Erythroblast (primary cell): ENCODE results near the gene PLK2.

Experiments
- DNase-seq, 2 experiments: peaks; one replicate each; lab custom pipeline; 2025; lab: John Stamatoyannopoulos, UW
- GATA1 ChIP-seq: IDR thresholded peaks from 2 replicates; pipeline ENCODE4 v1.6.1; 2011; ENCODE audit warnings: low read depth, mild to moderate bottlenecking, control low read depth, low read length, moderate library complexity
- POLR2A ChIP-seq: IDR thresholded peaks from 2 replicates; pipeline ENCODE4 v1.6.1; 2011; ENCODE audit warnings: mild to moderate bottlenecking, low read length

PLK2 gene

DNA sequence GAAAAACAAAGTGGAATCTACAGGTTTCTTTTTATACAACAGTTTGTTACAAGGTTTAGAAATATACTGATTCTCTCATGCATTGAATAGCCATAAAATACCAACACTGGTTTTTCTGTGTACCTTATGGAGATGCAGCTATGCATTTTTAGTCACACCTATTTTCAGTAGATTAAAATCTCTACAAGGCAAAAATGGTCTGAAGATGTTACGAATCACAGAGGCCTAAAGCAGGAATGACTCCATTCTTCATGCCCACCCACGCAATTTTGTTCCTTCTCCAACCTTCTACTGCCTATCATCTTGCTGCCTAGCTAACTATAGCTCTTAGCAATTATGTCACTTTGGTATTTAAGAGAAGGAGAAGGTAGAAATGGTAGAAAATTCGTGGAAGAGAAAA is 9.9 kb downstream of the PLK2 start:
- DNase-seq: no peak

DNA sequence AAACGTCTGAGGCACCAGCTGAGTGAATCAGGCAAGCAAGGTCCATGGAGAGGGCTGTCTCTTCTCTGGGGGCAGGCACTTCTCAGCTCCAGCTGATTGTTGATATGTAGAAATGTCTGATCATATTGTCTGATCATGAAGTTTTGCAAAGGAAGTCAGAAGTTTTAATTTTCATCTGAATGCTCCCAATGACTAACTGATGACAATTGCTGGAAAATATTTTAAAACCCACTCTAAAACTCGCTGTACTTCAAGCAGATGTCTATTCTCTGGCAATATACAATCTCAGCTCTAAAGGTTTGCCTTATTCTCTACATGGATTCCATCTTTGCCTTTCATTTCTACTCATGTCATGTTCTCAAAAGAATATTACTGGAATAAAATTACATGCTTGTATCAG is 12.7 kb downstream of the PLK2 start:
- no peak for DNase-seq
- TF ChIP-seq GATA1 (no peak), POLR2A (no peak)

More for the DNA sequence above, 9.9 kb downstream of the PLK2 start:
- TF ChIP-seq POLR2A (no peak), GATA1 (no peak)

DNA sequence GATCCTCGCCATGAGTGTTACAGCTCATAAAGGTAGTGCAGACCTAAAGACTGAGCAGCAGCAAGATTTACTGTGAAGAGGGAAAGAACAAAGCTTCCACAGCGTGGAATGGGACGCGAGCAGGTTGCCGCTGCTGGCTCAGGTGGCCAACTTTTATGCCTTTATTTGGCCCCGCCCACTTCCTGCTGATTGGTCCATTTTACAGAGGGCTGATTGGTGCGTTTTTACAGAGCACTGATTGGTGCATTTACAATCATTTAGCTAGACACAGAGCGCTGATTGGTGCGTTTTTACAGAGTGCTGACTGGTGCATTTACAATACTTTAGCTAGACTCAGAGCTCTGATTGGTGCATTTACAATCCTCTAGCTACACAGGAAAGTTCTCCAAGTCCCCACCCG is 13.9 kb downstream of the PLK2 start:
- DNase-seq: peak in 1 of 2 experiments; percentile 2
- TF ChIP-seq GATA1: no peak
- no peak for TF ChIP-seq POLR2A

DNA sequence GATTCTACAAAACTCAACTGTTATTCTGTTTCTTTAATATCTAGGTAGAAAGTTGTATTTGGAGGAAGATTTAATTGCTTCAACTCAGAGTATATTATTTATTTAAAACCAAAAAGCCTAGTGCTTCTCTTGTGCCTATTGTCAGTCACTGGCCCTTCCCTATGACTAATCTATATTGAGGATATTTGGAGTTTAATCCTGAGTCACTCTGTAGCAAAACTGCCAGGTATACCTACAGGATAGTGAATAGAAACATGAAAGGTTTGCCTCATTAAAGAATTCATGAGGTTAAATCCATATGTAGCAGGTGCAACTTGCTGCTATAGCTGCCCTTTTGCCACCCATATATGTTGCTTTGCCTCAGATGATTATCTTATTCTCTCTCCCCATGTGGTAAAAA is 15.1 kb downstream of the PLK2 start:
- no peak for DNase-seq
- TF ChIP-seq GATA1 (no peak), POLR2A (no peak)

DNA sequence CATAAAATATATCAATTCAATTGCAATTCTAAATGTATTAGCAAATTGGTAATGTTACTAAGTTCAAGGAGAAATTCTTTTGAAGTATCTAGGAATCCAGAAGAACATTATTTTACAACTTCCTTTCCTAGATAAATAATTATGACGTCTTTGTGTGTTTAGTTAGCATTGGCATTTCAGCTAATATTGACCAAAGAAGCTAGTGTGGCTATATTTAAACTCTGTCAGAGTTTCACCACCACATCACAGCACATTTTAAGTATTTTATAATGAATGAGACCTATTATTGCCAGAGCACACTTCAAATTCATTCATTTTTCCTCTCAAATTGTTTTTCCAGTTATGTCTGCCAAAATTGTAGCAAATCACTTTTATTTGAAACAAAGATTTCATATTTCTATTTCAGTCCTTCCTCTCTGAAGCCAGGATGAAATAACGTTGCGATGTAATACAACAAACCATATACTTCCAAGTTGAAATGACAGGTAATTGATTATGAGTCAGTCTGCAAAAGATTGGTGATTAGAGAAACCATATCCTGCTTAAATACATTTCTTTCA is 18.9 kb downstream of the PLK2 start:
- no peak for DNase-seq
- TF ChIP-seq POLR2A: no peak

DNA sequence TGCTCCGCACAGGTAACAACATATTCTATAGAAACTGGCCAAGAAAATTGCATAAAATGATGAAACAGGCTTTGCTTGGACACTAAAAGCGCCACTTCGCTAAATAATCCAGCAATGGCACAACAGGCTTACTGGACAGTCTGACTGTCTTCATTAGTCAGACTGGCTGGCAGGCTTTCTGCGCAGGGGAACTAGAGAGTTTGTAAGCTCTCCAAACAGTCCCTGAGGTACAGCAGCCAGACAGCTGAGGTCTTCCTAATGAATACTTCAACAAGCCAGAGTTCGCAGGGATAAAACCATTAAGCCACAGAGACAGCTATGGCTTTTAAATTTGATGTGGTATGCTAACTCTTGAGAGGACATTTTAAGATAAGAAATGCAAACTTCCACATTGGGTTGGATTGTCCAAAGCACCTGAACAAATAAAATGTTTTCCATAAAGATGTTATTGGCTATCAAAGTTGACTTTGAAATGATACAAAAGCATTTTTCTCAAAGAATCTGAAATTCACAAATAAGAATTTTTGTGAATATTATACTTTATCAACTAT is 20.7 kb downstream of the PLK2 start:
- TF ChIP-seq POLR2A (no peak), GATA1 (no peak)
- DNase-seq: no peak

DNA sequence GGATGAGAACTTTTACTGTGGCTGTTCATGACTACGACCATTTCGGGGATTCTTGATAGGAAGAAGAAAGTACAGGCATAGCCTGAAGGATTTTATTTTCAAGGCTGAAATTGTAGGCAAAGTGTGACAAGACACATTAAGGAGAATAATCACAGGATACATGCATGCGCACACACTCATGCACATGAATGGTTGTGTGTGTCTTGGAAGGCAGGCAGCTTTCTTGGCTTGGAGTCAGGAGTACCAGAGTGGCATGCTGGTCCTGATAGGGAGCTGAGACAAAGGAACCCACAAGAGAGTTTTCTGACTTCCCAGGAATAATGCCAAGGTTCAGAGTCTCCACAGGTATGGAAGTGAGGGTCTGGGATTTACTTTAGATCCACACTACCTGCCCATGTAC is 22.2 kb downstream of the PLK2 start:
- TF ChIP-seq POLR2A (no peak), GATA1 (no peak)

DNA sequence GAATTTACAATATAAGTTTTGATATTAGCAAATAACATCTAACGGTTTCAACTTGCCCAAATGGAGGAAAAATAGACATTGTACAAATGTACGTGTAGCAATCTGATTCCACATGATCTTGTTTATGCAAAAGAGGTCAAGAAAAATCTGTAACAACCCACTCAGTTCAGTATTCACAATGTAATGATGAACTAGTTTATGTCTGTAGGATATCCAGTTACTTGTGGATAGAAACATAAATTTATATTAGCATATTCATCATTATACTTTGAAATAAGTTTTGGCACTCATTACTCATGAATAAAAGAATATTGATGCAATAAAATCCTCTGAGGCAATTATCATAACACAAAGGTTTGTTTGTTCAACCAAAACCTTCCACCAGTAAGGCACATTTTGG is 28.1 kb downstream of the PLK2 start:
- no peak for TF ChIP-seq GATA1
- no peak for TF ChIP-seq POLR2A
- DNase-seq: no peak

More for the DNA sequence above, 22.2 kb downstream of the PLK2 start:
- no peak for DNase-seq

DNA sequence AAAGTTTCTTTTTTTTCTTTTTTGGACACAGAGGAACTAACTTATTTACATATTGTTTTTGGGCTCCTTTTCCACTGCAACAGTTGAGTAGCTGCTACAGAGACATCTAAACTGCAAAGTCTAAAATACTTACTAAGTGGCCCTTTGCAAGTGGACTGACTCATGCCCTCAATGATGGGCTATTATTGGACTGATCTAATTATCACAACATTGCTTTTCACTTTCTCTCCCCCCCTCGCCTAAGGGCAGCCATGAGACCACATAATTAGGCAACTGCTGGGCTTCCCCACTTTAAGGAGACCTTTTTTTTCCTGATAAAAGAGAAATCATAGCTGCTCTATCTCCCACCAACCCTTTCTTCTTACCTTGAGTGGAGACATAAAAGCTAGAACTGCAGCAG is 47.0 kb downstream of the PLK2 start:
- TF ChIP-seq GATA1 (no peak), POLR2A (no peak)

DNA sequence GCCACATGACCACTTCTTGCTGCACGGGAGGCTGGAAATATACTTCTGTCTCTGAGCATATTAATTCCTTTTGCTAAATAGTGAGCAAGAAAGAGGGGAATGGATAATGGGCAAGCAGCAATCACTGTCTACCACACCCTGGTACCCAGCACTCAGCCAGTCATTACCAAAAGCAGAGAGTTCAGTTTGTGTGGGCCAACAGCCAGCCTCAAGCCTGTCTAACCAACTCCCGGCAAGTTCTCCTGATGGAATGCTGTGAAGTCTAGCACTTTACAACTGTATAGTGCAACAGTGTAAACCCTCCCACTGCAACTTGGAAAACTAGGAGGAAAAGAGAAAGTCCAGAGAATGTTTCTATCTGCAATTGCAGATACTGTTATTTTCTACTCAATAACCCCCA is 47.8 kb downstream of the PLK2 start:
- TF ChIP-seq POLR2A (no peak), GATA1 (no peak)
- DNase-seq: no peak

More for the DNA sequence above, 47.0 kb downstream of the PLK2 start:
- DNase-seq: no peak

DNA sequence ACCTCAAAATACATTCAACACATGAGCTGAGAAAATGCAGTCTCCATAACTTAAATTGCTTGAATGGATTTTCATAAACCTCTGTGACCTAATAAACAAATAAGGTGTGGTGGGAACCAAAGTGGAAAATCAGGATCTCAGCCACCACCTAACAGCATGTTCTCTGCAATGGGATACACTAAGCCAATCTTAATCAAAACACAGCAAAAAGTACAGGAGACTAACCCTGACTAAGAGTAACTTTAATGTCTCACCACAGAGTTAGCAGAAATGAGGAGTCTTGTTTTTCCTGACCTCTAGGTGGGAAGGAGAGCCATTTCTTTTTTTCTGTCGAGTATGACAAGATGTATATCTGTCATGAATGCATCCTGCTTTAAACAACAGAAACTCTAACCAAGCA is 48.5 kb downstream of the PLK2 start:
- no peak for TF ChIP-seq POLR2A
- TF ChIP-seq GATA1: no peak
- DNase-seq: no peak

DNA sequence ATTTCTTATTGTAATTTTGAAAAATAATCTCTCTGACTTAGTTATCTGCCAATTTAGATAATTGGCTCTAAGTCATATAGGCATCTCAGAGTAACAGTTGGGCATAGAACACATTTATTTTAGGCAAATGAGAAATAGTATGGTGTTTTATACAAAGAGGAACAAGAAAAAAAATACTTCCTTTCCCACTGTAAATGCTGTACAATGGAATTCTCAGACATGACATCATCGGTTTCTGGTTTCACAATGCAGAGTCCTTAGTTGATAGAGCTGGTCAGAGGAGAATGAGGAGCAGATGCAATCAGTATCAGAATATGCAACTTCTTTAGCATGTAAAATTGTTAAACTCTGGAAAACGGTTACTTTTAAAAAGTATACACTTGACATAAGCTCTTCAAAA is 49.4 kb downstream of the PLK2 start:
- no peak for DNase-seq
- TF ChIP-seq POLR2A (no peak), GATA1 (no peak)

DNA sequence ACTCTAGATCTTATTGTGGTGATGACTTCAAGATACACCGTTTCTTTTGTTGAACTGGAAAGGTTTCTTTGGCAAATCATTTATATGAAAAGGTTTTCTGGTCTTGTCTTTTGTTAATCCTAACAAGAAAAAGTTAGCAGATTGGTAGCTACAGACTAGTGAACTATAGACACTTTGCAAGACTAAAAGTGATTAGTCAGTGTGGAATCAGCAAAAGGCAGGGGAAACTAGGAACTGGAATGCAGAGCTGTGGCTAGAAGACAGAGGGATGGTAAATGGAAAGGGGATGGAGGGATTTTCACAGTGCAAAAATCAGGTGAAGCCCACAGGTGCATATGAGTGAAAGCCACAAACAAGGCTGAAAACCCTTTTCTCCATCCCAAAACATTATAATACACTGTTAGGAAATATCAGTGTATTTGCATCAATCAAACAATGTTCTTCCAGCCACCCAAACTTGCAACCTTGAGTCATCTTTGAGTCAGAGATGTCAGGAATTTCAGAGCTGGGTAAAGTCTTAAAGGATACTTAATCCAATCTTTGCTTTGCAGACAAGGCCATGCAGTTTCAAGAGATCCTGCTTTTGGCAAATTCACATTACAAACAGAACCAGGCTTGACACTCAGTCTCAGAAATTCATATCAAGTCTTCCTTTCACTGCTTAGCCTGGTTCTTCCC is 52.7 kb downstream of the PLK2 start:
- DNase-seq: no peak
- no peak for TF ChIP-seq POLR2A
- TF ChIP-seq GATA1: no peak

DNA sequence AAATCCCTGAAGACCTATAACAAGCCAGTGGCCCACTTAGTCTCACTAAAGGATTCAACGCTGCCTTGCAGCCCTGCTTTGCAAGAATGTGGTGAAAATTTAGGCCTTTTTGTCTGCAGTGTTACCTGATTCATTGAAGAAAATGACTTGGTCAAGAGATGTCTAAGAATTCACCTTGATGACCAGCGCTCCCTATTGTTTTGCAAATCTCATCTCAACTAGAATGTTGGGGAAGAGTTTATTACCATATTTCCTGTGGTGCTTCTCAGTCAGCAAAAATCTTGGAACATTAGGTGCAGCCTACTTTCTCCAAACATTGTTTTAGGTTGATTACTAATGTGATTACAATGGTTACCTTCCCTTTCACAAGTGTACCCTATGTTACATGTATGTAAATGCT is 53.5 kb downstream of the PLK2 start:
- no peak for DNase-seq
- TF ChIP-seq POLR2A (no peak), GATA1 (no peak)

DNA sequence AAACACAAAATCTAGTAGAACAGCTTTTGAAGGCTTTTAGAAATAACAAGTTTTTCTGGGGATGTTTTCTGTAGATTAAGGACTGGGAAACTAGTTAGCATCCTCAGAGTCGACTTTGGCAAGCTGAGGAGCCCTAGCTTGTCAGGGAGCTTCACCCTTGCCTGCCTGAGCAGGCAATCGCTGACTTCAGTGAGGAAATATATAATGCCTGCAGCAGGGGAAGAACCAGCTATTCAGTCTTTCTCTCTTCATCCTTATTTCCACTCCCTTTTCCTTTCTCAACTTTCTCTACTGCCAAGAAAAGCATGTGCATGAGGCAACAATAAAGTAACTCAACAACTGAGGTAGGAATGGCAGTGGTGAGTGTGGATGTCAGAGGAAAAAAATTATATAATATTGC is 54.7 kb downstream of the PLK2 start:
- no peak for TF ChIP-seq POLR2A
- no peak for TF ChIP-seq GATA1
- no peak for DNase-seq
